GM12872 (cell line): Measurements from ENCODE around the gene WDFY4.

Experiments
- TF ChIP-seq, protein P1 (sequence below): IDR thresholded peaks from 3 replicates; pipeline ENCODE4 v1.5.1; 2011; ENCODE audit warnings: low read depth, mild to moderate bottlenecking, low read length, moderate library complexity; ENCODE audit not compliant: insufficient read depth

WDFY4 gene

GRCh38 chr10:48653347-48653746 lies 31.3 kb upstream of the WDFY4 start:
- TF ChIP-seq, protein P1, sequence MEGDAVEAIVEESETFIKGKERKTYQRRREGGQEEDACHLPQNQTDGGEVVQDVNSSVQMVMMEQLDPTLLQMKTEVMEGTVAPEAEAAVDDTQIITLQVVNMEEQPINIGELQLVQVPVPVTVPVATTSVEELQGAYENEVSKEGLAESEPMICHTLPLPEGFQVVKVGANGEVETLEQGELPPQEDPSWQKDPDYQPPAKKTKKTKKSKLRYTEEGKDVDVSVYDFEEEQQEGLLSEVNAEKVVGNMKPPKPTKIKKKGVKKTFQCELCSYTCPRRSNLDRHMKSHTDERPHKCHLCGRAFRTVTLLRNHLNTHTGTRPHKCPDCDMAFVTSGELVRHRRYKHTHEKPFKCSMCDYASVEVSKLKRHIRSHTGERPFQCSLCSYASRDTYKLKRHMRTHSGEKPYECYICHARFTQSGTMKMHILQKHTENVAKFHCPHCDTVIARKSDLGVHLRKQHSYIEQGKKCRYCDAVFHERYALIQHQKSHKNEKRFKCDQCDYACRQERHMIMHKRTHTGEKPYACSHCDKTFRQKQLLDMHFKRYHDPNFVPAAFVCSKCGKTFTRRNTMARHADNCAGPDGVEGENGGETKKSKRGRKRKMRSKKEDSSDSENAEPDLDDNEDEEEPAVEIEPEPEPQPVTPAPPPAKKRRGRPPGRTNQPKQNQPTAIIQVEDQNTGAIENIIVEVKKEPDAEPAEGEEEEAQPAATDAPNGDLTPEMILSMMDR, result no peak

DNA sequence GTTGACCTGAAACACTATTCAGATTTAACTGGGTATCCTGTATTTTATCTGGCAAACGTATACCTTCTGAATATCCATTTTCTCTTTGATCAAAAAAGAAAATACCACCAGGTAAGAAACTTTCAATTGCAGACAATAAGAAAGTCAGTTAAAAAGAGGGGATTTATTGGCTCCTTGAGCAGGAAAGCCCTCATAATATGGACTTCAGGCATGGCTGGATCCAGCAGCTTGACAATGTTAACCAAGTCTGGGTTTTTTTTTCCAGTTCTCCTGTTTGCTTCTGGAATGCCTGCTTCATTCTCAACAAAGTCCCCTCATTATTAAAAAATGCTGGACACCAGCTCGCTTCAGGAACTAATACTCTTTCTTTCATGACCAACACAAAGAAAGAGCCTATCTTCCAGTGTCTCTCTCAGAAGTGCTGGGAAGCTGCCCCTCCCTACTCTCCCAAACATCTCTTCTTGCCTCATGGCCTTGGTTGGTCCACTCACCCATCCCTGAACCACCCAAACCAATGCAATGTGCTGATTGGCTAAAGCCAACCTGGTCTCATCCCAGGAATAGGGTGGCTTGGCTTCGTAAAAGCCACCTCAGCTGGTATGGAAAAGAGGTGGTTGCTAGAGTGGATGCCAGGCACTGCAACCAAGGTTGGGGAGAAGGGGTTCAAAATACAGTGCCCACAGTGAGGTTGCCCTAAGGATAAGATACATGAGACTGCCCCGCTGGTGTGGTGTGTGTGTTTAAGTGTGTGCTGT lies 30.6 kb upstream of the WDFY4 start:
- TF ChIP-seq, protein P1, result no peak

- TF ChIP-seq, protein P1, result no peak
These were observed 29.0 kb upstream of the WDFY4 start for GRCh38 chr10:48655411-48656240.

GRCh38 chr10:48656241-48656913 lies 28.3 kb upstream of the WDFY4 start:
- TF ChIP-seq, protein P1, result peak; percentile 97

DNA sequence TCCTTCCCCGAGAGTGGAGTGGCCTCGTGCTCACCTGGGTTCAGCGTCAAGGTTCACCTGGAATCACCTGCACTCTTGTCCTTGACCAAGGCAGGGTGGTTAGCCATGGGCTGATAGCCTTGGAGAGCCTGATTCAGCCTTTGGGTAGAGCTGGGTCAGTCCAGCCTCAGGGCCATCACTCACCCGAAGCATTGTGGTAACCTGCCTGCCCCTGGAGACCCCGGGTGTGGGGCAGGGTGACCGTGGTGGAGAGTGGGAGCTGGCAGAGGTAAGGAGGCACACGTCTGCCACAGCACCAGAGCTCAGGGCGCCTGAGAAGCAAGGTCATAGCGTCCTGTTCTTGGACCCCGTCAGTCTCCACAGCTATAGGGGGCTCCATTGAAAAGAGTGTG lies 27.8 kb upstream of the WDFY4 start:
- TF ChIP-seq, protein P1, result no peak

DNA sequence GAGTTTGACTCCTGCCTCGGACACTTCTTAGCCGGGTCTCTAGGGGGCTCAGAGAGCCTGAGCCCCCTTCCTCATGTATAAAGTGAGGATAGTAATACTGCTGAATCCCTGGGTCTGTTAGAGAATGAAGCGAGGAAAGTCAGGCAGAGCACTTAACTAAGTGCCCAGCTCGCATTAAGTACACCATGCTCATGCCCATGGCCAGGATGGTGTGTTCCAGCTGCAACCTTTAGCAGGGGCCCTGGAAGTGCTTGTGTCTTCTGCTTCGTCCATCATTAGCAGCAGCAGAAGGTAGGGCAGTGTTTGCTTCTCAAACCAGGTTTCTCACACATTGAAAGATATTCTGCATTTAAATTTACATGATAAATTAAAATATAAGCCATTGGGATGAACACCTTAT lies 27.3 kb upstream of the WDFY4 start:
- TF ChIP-seq, protein P1, result peak; percentile 6; the same call in 1 of the 3 replicates
